ENCODE data around the gene DAPK2. TPM values are rescaled to one million over a fixed set of nuclear protein-coding genes. Genes with fewer than 3 reads are reported as not detected.
A peak's percentile ranks its signal among the peaks of the same experiment; 100 is the strongest.

DAPK2 gene
- total and polyA plus RNA-seq, 8 donors = 18.3 to 59.3 (median 24.2) TPM

GRCh38 chr15:63896336-63897115, 149.8 kb downstream of the DAPK2 start:
- Histone ChIP-seq H3K4me3 (no peak overlapping the region), H3K36me3 (no peaks in the 10 kb centered on the region), H3K4me1 (peaks cover 5 to 80% of the 10 kb centered on the region in 2 donors), H3K27me3 (no peaks in the 10 kb centered on the region), H3K27ac (peak overlapping the region in 1 of 2 donors; percentile 67), H3K9me3 (no peaks in the 10 kb centered on the region)
- no peak for TF ChIP-seq CTCF (IDR thresholded peaks at IDR 0.05)
- DNase-seq (peak in 1 of 4 donors; percentile 67), ATAC-seq (peak; percentile 44)
- intact Hi-C loops (cut with DNase I) = no loop called here

GRCh38 chr15:63895787-63896218, 150.5 kb downstream of the DAPK2 start:
- Histone ChIP-seq H3K27me3 (no peaks in the 10 kb centered on the region), H3K27ac (peak overlapping the region in 1 of 2 donors; percentile 67), H3K4me3 (no peak overlapping the region), H3K36me3 (no peaks in the 10 kb centered on the region), H3K4me1 (peaks cover 5 to 87% of the 10 kb centered on the region in 2 donors), H3K9me3 (no peaks in the 10 kb centered on the region)
- intact Hi-C loops (cut with DNase I) = no loop called here
- ATAC-seq = no peak
- DNase-seq = no peak
- no peak for TF ChIP-seq CTCF (IDR thresholded peaks at IDR 0.05)

GRCh38 chr15:63895194-63895593, 151.1 kb downstream of the DAPK2 start:
- DNase-seq = no peak
- Histone ChIP-seq H3K27me3 (no peaks in the 10 kb centered on the region), H3K9me3 (no peaks in the 10 kb centered on the region), H3K27ac (no peak overlapping the region), H3K4me3 (no peak overlapping the region), H3K36me3 (no peaks in the 10 kb centered on the region), H3K4me1 (peaks cover 5 to 87% of the 10 kb centered on the region in 2 donors)
- ATAC-seq = no peak
- intact Hi-C loops (cut with DNase I) = no loop called here
- no peak for TF ChIP-seq CTCF (IDR thresholded peaks at IDR 0.05)

- no peak for ATAC-seq
- Histone ChIP-seq H3K4me1 (peaks cover 5 to 82% of the 10 kb centered on the region in 2 donors), H3K27ac (no peak overlapping the region), H3K9me3 (no peaks in the 10 kb centered on the region), H3K27me3 (no peaks in the 10 kb centered on the region), H3K36me3 (no peaks in the 10 kb centered on the region), H3K4me3 (no peak overlapping the region)
- intact Hi-C loops (cut with DNase I) = loop anchor here in 1 of 2 donors (5.0 kb wide), 1 partner anchor 142 kb away; no protein-coding TSS in a partner anchor
- no peak for DNase-seq
- TF ChIP-seq CTCF (IDR thresholded peaks at IDR 0.05) = no peak
These were observed 151.7 kb downstream of the DAPK2 start for GRCh38 chr15:63894662-63894949.

- peak overlapping the region in 1 of 2 donors; percentile 42 for H3K27ac ChIP-seq
- no peaks in the 10 kb centered on the region for H3K9me3 ChIP-seq
- ATAC-seq = no peak
- peaks cover 5 to 77% of the 10 kb centered on the region in 2 donors for H3K4me1 ChIP-seq
- no peaks in the 10 kb centered on the region for H3K27me3 ChIP-seq
- H3K36me3 ChIP-seq = no peaks in the 10 kb centered on the region
- no peak for TF ChIP-seq CTCF (IDR thresholded peaks at IDR 0.05)
- no peak for DNase-seq
- intact Hi-C loops (cut with DNase I) = loop anchor here in 1 of 2 donors (5.0 kb wide), 1 partner anchor 142 kb away; no protein-coding TSS in a partner anchor
- H3K4me3 ChIP-seq = no peak overlapping the region
These were observed 152.2 kb downstream of the DAPK2 start for GRCh38 chr15:63893866-63894661.
